ENCODE results near the gene HNRNPDL.
"Not testable (repeated sequence)": the region's sequence is repeated elsewhere in the genome, so short reads cannot be mapped to it uniquely, and the experiment has no call there.

Gene HNRNPDL

GRCh38 chr4:82394896-82395295 is 35.4 kb downstream of the HNRNPDL start:
- Histone ChIP-seq H3K18ac (ENCODE audit: low read length) (no peak overlapping the region), H3K9ac (ENCODE audit: low read length) (no peak overlapping the region), H4K91ac (ENCODE audit: low read depth, low read length) (no peak overlapping the region), H2BK12ac (ENCODE audit: low read length) (no peak overlapping the region), H4K8ac (ENCODE audit: low read depth, low read length) (no peak overlapping the region), H3K4me1 (ENCODE audit: control insufficient read depth in 1 of 2, insufficient read depth in 2 of 2, low read length in 2 of 2) (no peaks in the 10 kb centered on the region), H3K79me2 (ENCODE audit: control insufficient read depth, insufficient read depth, low read length, poor library complexity) (no peaks in the 10 kb centered on the region), H3K4me2 (ENCODE audit: low read length) (no peak overlapping the region), H2AFZ (ENCODE audit: insufficient read depth, low read length, poor library complexity) (no peak overlapping the region), H3K36me3 (ENCODE audit: control insufficient read depth in 1 of 2, insufficient read depth in 2 of 2, low read length in 2 of 2) (no peaks in the 10 kb centered on the region), H4K12ac (ENCODE audit: low read depth, low read length) (no peak overlapping the region), H2BK5ac (ENCODE audit: low read depth, low read length, poor library complexity) (no peak overlapping the region), H3K4ac (ENCODE audit: low read depth, low read length) (no peak overlapping the region), H3K14ac (ENCODE audit: low read length) (no peak overlapping the region), H3K27me3 (ENCODE audit: insufficient read depth, low read length) (no peaks in the 10 kb centered on the region), H3K23ac (ENCODE audit: low read length) (no peak overlapping the region), H2AK5ac (ENCODE audit: low read length) (no peak overlapping the region), H3K4me3 (ENCODE audit: low read depth, low read length) (no peak overlapping the region), H3K79me1 (ENCODE audit: low read length) (no peaks in the 10 kb centered on the region), H3K27ac (ENCODE audit: low read depth, low read length) (no peak overlapping the region), H2BK120ac (ENCODE audit: insufficient read depth, low read length, poor library complexity) (no peak overlapping the region), H3K9me3 (ENCODE audit: insufficient read depth, low read depth, low read length) (no peaks in the 10 kb centered on the region)
- DNase-seq = no peak
- no CpG with 5 or more reads among the region's 3 CpGs for WGBS (ENCODE audit: extremely low coverage, insufficient coverage, insufficient read length)

- not testable (repeated sequence) for H3K4me1 ChIP-seq (ENCODE audit: control insufficient read depth in 1 of 2, insufficient read depth in 2 of 2, low read length in 2 of 2); H4K91ac ChIP-seq (ENCODE audit: low read depth, low read length); H3K18ac ChIP-seq (ENCODE audit: low read length); H3K27me3 ChIP-seq (ENCODE audit: insufficient read depth, low read length); H3K23ac ChIP-seq (ENCODE audit: low read length); H2AK5ac ChIP-seq (ENCODE audit: low read length); H4K8ac ChIP-seq (ENCODE audit: low read depth, low read length); H3K9me3 ChIP-seq (ENCODE audit: insufficient read depth, low read depth, low read length); H2BK12ac ChIP-seq (ENCODE audit: low read length); DNase-seq; H4K12ac ChIP-seq (ENCODE audit: low read depth, low read length); H3K4me3 ChIP-seq (ENCODE audit: low read depth, low read length); H3K36me3 ChIP-seq (ENCODE audit: control insufficient read depth in 1 of 2, insufficient read depth in 2 of 2, low read length in 2 of 2); H3K9ac ChIP-seq (ENCODE audit: low read length); H3K27ac ChIP-seq (ENCODE audit: low read depth, low read length); H2BK5ac ChIP-seq (ENCODE audit: low read depth, low read length, poor library complexity); H3K4ac ChIP-seq (ENCODE audit: low read depth, low read length); H3K79me2 ChIP-seq (ENCODE audit: control insufficient read depth, insufficient read depth, low read length, poor library complexity); H2BK120ac ChIP-seq (ENCODE audit: insufficient read depth, low read length, poor library complexity); H3K14ac ChIP-seq (ENCODE audit: low read length); H2AFZ ChIP-seq (ENCODE audit: insufficient read depth, low read length, poor library complexity); H3K4me2 ChIP-seq (ENCODE audit: low read length); H3K79me1 ChIP-seq (ENCODE audit: low read length)
- no CpG with 5 or more reads among the region's 9 CpGs for WGBS (ENCODE audit: extremely low coverage, insufficient coverage, insufficient read length)
Observed at GRCh38 chr4:82390061-82390460, 40.2 kb downstream of the HNRNPDL start.

GRCh38 chr4:82388405-82388804 is 41.9 kb downstream of the HNRNPDL start:
- H3K4ac ChIP-seq (ENCODE audit: low read depth, low read length) = no peak overlapping the region
- no peak overlapping the region for H3K14ac ChIP-seq (ENCODE audit: low read length)
- no peak overlapping the region for H3K4me3 ChIP-seq (ENCODE audit: low read depth, low read length)
- no peaks in the 10 kb centered on the region for H3K9me3 ChIP-seq (ENCODE audit: insufficient read depth, low read depth, low read length)
- H2BK5ac ChIP-seq (ENCODE audit: low read depth, low read length, poor library complexity) = no peak overlapping the region
- no peaks in the 10 kb centered on the region for H3K79me2 ChIP-seq (ENCODE audit: control insufficient read depth, insufficient read depth, low read length, poor library complexity)
- no peaks in the 10 kb centered on the region for H3K27me3 ChIP-seq (ENCODE audit: insufficient read depth, low read length)
- no peaks in the 10 kb centered on the region for H3K36me3 ChIP-seq (ENCODE audit: control insufficient read depth in 1 of 2, insufficient read depth in 2 of 2, low read length in 2 of 2)
- no peak overlapping the region for H2BK120ac ChIP-seq (ENCODE audit: insufficient read depth, low read length, poor library complexity)
- no peak overlapping the region for H2BK12ac ChIP-seq (ENCODE audit: low read length)
- H4K12ac ChIP-seq (ENCODE audit: low read depth, low read length) = no peak overlapping the region
- H2AK5ac ChIP-seq (ENCODE audit: low read length) = no peak overlapping the region
- H3K9ac ChIP-seq (ENCODE audit: low read length) = no peak overlapping the region
- H3K27ac ChIP-seq (ENCODE audit: low read depth, low read length) = no peak overlapping the region
- no peak overlapping the region for H3K23ac ChIP-seq (ENCODE audit: low read length)
- DNase-seq = no peak
- no peak overlapping the region for H3K4me2 ChIP-seq (ENCODE audit: low read length)
- no peak overlapping the region for H4K8ac ChIP-seq (ENCODE audit: low read depth, low read length)
- H4K91ac ChIP-seq (ENCODE audit: low read depth, low read length) = no peak overlapping the region
- no peak overlapping the region for H3K18ac ChIP-seq (ENCODE audit: low read length)
- H3K79me1 ChIP-seq (ENCODE audit: low read length) = no peaks in the 10 kb centered on the region
- H2AFZ ChIP-seq (ENCODE audit: insufficient read depth, low read length, poor library complexity) = no peak overlapping the region
- WGBS (ENCODE audit: extremely low coverage, insufficient coverage, insufficient read length) = no CpG with 5 or more reads among the region's 1 CpG
- no peaks in the 10 kb centered on the region for H3K4me1 ChIP-seq (ENCODE audit: control insufficient read depth in 1 of 2, insufficient read depth in 2 of 2, low read length in 2 of 2)

GRCh38 chr4:82386312-82386711 is 44.0 kb downstream of the HNRNPDL start:
- H3K4me3 ChIP-seq (ENCODE audit: low read depth, low read length); H2BK120ac ChIP-seq (ENCODE audit: insufficient read depth, low read length, poor library complexity); H3K4me2 ChIP-seq (ENCODE audit: low read length); H3K27me3 ChIP-seq (ENCODE audit: insufficient read depth, low read length); H3K14ac ChIP-seq (ENCODE audit: low read length); H2AK5ac ChIP-seq (ENCODE audit: low read length); H4K8ac ChIP-seq (ENCODE audit: low read depth, low read length); H3K18ac ChIP-seq (ENCODE audit: low read length); DNase-seq; H4K12ac ChIP-seq (ENCODE audit: low read depth, low read length); H2BK5ac ChIP-seq (ENCODE audit: low read depth, low read length, poor library complexity); H3K79me1 ChIP-seq (ENCODE audit: low read length); H3K9ac ChIP-seq (ENCODE audit: low read length); H4K91ac ChIP-seq (ENCODE audit: low read depth, low read length); H3K4me1 ChIP-seq (ENCODE audit: control insufficient read depth in 1 of 2, insufficient read depth in 2 of 2, low read length in 2 of 2); H3K9me3 ChIP-seq (ENCODE audit: insufficient read depth, low read depth, low read length); H3K79me2 ChIP-seq (ENCODE audit: control insufficient read depth, insufficient read depth, low read length, poor library complexity); H2AFZ ChIP-seq (ENCODE audit: insufficient read depth, low read length, poor library complexity); H3K36me3 ChIP-seq (ENCODE audit: control insufficient read depth in 1 of 2, insufficient read depth in 2 of 2, low read length in 2 of 2); H3K27ac ChIP-seq (ENCODE audit: low read depth, low read length); H2BK12ac ChIP-seq (ENCODE audit: low read length); H3K23ac ChIP-seq (ENCODE audit: low read length); H3K4ac ChIP-seq (ENCODE audit: low read depth, low read length): not testable (repeated sequence)
- WGBS (ENCODE audit: extremely low coverage, insufficient coverage, insufficient read length) = no CpG with 5 or more reads among the region's 8 CpGs

Measured in trophoblast cell (in vitro differentiated cells and primary cell).